GM21825 (cell line): ENCODE results near the gene TMEM204.

Experiments
- ATAC-seq: cut with Tn5 transposase; IDR thresholded peaks from one replicate; pipeline ENCODE4 v1.9.1; 2021; ENCODE audit warnings: mild to moderate bottlenecking, moderate library complexity; ENCODE audit not compliant: unreplicated experiment

The TMEM204 gene

GRCh38 chr16:1537138-1537577 lies 3.7 kb downstream of the TMEM204 start:
- ATAC-seq: no peak

GRCh38 chr16:1537763-1538289 lies 4.4 kb downstream of the TMEM204 start:
- no peak for ATAC-seq

GRCh38 chr16:1538804-1539520 lies 5.5 kb downstream of the TMEM204 start:
- no peak for ATAC-seq

GRCh38 chr16:1539720-1540555 lies 6.5 kb downstream of the TMEM204 start:
- ATAC-seq: no peak

GRCh38 chr16:1540556-1540855 lies 7.0 kb downstream of the TMEM204 start:
- no peak for ATAC-seq

- ATAC-seq: no peak
Measured at GRCh38 chr16:1541293-1542165, 8.1 kb downstream of the TMEM204 start.

- ATAC-seq: no peak
Measured at GRCh38 chr16:1542166-1542500, 8.7 kb downstream of the TMEM204 start.

GRCh38 chr16:1542533-1542932 lies 9.1 kb downstream of the TMEM204 start:
- ATAC-seq: no peak

DNA sequence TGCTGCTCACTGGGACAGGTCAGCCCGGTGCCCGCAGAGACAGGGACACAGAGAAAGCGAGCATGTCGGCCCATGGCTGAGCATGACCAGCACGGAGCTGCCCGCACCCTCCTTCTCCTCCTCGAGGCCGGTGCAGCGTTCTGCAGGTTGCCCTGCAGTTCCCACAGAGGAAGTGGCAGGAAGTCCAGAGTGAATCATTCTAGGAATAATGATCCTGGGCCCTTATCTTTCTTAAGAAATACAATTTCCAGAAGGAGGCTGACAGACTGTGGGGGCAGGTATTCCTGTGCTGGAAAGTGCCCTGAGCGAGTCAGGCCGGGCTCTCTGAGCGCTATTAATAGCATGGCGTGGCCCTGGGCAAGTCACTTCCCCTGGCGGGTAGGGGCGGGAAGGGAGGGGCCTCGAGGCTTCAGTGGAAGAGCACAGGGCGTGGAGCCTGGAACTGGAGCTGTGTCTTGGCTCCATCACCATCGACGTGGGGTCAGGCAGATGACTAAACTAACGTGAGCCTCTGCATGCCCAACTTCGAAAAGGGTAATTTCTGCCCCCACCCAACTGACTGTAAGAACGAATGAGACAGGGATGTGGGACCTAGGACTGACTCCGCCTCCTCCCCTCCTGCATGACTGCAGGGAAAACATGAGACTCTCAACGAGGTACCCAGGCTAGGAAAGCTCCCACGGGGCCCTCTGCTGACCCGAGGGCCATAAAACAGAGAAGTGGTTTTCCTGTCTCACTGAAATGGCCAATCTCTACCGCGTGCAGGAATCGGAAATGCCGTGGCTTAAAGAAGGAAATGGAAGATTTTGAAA lies 9.8 kb downstream of the TMEM204 start:
- no peak for ATAC-seq

GRCh38 chr16:1545044-1546040 lies 11.9 kb downstream of the TMEM204 start:
- ATAC-seq: no peak

- no peak for ATAC-seq
Measured at GRCh38 chr16:1546430-1546829, 13.0 kb downstream of the TMEM204 start.

- ATAC-seq: no peak
Measured at GRCh38 chr16:1548233-1548632, 14.8 kb downstream of the TMEM204 start.

DNA sequence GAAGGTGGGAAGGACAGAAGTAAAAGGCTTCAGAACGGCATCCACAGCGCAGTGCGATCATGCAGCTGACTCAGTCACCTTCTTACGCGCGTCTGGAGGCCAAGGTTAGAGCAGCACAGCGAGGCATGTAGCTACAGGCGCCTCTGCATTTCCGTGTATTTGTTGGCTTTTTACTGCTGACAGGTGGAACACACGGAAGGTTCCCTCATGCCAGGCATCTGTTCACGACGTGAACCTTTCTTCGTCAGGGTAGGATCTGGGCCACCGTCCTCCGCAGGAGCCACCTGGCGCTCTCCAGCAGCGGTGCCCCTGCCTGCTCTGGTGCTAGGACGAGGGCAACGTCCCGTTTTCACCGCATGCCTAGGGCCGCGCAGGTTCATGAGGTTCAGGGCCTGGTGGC lies 15.3 kb downstream of the TMEM204 start:
- no peak for ATAC-seq

DNA sequence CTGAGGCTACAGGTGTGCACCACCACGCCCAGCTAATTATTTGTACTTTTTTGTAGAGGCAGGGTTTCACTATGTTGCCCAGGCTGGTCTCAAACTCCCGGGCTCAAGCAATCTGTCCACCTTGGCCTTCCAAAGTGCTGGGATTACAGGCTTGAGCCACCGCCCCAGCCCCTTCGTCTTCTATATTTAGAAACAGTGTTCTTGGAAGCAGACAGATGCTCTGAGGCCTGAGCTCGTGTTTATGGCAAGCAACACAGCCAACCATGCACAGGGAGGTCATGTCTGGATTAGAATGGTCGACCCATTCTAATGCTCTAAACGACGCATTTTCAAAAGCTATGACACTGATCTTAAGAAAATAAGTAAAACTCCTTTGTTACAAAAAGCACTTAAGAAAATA lies 16.6 kb downstream of the TMEM204 start:
- no peak for ATAC-seq

GRCh38 chr16:1550696-1551095 lies 17.2 kb downstream of the TMEM204 start:
- ATAC-seq: no peak

DNA sequence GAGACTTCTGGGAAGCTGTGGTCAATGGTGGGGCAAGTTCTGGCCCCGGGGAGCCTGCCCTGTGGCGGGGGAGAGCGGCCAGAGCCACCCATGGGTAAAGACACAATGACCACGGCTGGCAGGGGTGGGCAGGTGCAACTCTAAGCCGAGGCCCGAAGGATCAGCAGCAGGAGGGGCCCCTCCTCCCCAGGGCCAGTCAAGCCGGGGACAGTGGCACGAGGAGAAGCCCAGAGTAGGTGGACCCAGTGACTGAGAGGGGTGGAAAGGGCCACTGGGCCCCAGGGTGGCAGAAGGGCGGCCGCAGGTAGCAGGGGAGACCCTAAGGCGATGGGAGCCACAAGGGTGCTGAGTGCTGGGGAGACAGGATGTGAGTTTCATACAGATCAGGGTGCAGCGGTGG lies 17.7 kb downstream of the TMEM204 start:
- no peak for ATAC-seq

GRCh38 chr16:1552129-1552528 lies 18.7 kb downstream of the TMEM204 start:
- no peak for ATAC-seq

DNA sequence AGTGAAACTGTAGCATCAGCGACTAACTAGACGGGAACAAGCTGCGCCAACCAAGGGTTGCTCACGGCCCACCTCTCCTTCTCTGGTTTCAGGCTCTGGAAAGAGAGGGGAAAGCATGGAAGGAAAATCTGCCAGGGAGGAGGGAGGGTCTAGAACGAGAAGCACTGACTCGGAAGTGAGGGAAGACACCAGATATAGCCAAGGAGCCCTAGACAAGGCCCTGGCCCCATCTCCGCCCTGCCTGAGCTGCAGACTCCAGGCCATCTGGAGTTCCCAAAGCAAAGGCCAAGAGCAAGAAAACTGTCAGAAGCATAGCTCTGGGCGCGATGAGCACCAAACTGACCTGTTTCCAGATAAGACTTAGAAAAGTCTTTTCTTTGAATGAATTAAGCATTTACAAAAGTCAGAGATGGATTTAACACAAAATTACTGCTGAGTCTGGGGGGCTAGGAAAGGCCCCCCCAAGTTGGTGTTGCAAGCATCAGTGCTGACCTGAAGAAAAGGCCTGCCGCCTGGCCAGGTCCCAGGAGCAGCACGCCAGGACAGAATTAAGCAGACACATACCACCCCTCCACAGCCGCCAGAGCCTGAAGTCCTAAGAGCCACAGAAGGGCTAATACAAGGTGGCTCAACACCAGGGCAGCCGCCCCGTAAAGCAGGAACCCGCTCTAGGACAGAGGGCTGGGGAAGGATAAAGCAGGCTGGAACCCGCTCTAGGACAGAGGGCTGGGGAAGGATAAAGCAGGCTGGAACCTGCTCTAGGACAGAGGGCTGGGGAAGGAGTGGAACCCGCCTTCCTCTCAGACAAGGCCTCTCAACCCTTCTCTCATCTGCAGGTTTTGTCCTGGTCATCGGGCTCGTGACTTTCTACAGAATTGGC lies 20.7 kb downstream of the TMEM204 start:
- no peak for ATAC-seq
